Thyroid gland (tissue), 4 donors: ENCODE data around the gene HPCAL1.

Experiments
- POLR2A ChIP-seq, 2 donors: fragments of 450-650 bp; IDR thresholded peaks; one replicate each; pipeline ENCODE4 v1.6.1; 2017; ENCODE audit warnings: antibody characterized with exemption in 2 of 2, mild to moderate bottlenecking in 2 of 2, moderate library complexity in 1 of 2
- TF ChIP-seq, protein P1 (sequence below), 6 experiments: fragments of 200-600 bp in 3 of 6; fragments of 450-650 bp in 3 of 6; sonication (generic) in 3 of 6; IDR thresholded peaks; one replicate each; pipeline ENCODE4 v1.5.1; 2016 to 2019; ENCODE audit warnings: antibody characterized with exemption in 6 of 6, mild to moderate bottlenecking in 2 of 6, inconsistent platforms in 1 of 6, moderate library complexity in 1 of 6

DNA sequence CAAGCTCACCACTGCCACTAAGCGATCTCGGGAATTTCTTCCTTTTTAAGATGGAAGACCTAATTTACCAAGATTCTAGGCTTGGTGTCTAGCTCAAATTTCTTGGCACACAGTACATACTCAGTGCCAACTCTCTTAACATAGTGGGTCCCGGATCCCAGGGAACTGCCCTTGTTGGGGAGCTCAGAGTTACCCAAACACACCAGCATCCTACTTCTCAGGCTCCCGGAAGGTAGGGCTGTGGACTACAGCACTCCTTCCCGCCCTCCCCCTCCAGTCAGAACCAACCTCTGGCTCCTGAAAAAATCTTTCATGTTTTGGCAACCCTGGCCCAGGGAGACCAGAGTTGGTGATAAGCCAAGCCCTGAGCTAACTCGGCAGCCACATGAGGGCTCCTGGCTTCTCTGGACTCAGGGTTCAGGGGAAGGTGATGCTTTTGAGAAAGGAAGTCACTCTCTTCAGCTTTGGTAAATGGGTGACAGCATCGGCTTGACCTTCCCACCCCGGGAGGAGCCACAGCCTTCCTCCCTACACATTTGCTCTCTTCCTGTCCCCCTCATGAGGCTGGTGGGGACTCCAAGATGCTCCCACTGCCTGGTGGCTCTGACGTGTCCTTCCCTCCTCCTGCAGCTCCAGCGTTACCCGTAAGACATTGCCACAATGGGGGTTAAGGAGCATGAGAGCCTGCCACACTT lies 136.6 kb downstream of the HPCAL1 start:
- TF ChIP-seq POLR2A (IDR thresholded peaks at IDR 0.05), result no peak
- TF ChIP-seq, protein P1, sequence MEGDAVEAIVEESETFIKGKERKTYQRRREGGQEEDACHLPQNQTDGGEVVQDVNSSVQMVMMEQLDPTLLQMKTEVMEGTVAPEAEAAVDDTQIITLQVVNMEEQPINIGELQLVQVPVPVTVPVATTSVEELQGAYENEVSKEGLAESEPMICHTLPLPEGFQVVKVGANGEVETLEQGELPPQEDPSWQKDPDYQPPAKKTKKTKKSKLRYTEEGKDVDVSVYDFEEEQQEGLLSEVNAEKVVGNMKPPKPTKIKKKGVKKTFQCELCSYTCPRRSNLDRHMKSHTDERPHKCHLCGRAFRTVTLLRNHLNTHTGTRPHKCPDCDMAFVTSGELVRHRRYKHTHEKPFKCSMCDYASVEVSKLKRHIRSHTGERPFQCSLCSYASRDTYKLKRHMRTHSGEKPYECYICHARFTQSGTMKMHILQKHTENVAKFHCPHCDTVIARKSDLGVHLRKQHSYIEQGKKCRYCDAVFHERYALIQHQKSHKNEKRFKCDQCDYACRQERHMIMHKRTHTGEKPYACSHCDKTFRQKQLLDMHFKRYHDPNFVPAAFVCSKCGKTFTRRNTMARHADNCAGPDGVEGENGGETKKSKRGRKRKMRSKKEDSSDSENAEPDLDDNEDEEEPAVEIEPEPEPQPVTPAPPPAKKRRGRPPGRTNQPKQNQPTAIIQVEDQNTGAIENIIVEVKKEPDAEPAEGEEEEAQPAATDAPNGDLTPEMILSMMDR (IDR thresholded peaks at IDR 0.05), result no peak
